ENCODE results near the gene ST8SIA1.

Gene ST8SIA1

GRCh38 chr12:22231078-22231477, 103.4 kb downstream of the ST8SIA1 start:
- no peak for DNase-seq

GRCh38 chr12:22230280-22230794, 104.2 kb downstream of the ST8SIA1 start:
- peak; percentile 92 for DNase-seq

- DNase-seq: no peak
These were observed 104.7 kb downstream of the ST8SIA1 start for GRCh38 chr12:22229652-22230279.

- peak; percentile 44 for DNase-seq
These were observed 106.3 kb downstream of the ST8SIA1 start for GRCh38 chr12:22228022-22228875.

- no peak for DNase-seq
These were observed 111.2 kb downstream of the ST8SIA1 start for GRCh38 chr12:22223356-22223755.

- no peak for DNase-seq
These were observed 117.0 kb downstream of the ST8SIA1 start for GRCh38 chr12:22217556-22217955.

- peak; percentile 18 for DNase-seq
These were observed 118.8 kb downstream of the ST8SIA1 start for GRCh38 chr12:22215467-22216253.

GRCh38 chr12:22211128-22211527, 123.4 kb downstream of the ST8SIA1 start:
- no peak for DNase-seq

- no peak for DNase-seq
These were observed 125.1 kb downstream of the ST8SIA1 start for GRCh38 chr12:22209422-22209821.

- DNase-seq: no peak
These were observed 128.3 kb downstream of the ST8SIA1 start for GRCh38 chr12:22206111-22206728.

- no peak for DNase-seq
These were observed 130.1 kb downstream of the ST8SIA1 start for GRCh38 chr12:22204391-22204790.

GRCh38 chr12:22202847-22203246, 131.7 kb downstream of the ST8SIA1 start:
- DNase-seq: no peak

GRCh38 chr12:22201101-22201500, 133.4 kb downstream of the ST8SIA1 start:
- DNase-seq: no peak

- no peak for DNase-seq
These were observed 138.3 kb downstream of the ST8SIA1 start for GRCh38 chr12:22196236-22196635.

- DNase-seq: no peak
These were observed 143.5 kb downstream of the ST8SIA1 start for GRCh38 chr12:22190969-22191368.

GRCh38 chr12:22188431-22188830, 146.1 kb downstream of the ST8SIA1 start:
- DNase-seq: no peak

GRCh38 chr12:22180705-22181104, 153.8 kb downstream of the ST8SIA1 start:
- no peak for DNase-seq

- DNase-seq: no peak
These were observed 161.3 kb downstream of the ST8SIA1 start for GRCh38 chr12:22173177-22173576.

GRCh38 chr12:22172501-22172900, 162.0 kb downstream of the ST8SIA1 start:
- DNase-seq: no peak

GRCh38 chr12:22169376-22169775, 165.1 kb downstream of the ST8SIA1 start:
- no peak for DNase-seq

GRCh38 chr12:22164139-22164538, 170.4 kb downstream of the ST8SIA1 start:
- DNase-seq: no peak

- DNase-seq: no peak
These were observed 170.9 kb downstream of the ST8SIA1 start for GRCh38 chr12:22163594-22163993.
